ENCODE data around the gene CUL2. TPM values are rescaled to one million over a fixed set of nuclear protein-coding genes. Genes with fewer than 3 reads are reported as not detected.
A peak's percentile ranks its signal among the peaks of the same experiment; 100 is the strongest.

Gene CUL2
- total RNA-seq, 1 experiment from 2014 or later = 68.0 TPM

DNA sequence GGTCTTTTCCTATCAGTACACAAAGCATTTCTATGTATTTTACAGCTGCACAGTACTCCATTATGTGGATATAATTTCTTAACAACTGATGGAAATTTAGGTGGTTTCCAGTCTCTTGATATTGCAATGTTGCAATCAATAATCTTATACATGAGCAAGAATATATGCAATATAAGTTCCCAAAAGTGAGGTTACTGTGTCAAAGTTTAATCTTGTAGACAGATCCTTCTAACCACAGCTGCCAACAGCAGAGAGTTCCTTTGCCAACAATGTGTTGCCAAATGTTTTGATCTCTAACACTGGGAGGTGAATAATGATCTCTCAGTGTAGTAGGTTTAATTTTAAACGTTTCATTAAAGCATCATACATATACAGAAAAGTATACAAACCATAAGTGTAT is 54.5 kb downstream of the CUL2 start:
- Mint-ChIP-seq H3K36me3 (ENCODE audit: insufficient read depth, unreplicated experiment) (peaks cover 23% of the 10 kb centered on the region), H3K9me3 (ENCODE audit: unreplicated experiment) (no peaks in the 10 kb centered on the region), H3K4me3 (ENCODE audit: unreplicated experiment) (no peak overlapping the region), H3K27me3 (ENCODE audit: insufficient read depth, unreplicated experiment) (no peaks in the 10 kb centered on the region), H3K4me1 (ENCODE audit: low read depth, unreplicated experiment) (no peaks in the 10 kb centered on the region), H3K27ac (ENCODE audit: unreplicated experiment) (no peak overlapping the region)
- peaks cover 1% of the 10 kb centered on the region; the same call in 1 of the 2 replicates for H3K36me3 ChIP-seq (ENCODE audit: control insufficient read depth, insufficient read depth, low read length)
- ChIA-PET CTCF (no interaction called here), POLR2A (no interaction called here)
- H3K4me3 ChIP-seq (ENCODE audit: low read depth, low read length) = no peak overlapping the region
- H3K9me3 ChIP-seq = no peaks in the 10 kb centered on the region
- TF ChIP-seq, protein P1, sequence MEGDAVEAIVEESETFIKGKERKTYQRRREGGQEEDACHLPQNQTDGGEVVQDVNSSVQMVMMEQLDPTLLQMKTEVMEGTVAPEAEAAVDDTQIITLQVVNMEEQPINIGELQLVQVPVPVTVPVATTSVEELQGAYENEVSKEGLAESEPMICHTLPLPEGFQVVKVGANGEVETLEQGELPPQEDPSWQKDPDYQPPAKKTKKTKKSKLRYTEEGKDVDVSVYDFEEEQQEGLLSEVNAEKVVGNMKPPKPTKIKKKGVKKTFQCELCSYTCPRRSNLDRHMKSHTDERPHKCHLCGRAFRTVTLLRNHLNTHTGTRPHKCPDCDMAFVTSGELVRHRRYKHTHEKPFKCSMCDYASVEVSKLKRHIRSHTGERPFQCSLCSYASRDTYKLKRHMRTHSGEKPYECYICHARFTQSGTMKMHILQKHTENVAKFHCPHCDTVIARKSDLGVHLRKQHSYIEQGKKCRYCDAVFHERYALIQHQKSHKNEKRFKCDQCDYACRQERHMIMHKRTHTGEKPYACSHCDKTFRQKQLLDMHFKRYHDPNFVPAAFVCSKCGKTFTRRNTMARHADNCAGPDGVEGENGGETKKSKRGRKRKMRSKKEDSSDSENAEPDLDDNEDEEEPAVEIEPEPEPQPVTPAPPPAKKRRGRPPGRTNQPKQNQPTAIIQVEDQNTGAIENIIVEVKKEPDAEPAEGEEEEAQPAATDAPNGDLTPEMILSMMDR (IDR thresholded peaks at IDR 0.05; ENCODE audit: insufficient read depth in 1 of 2, low read depth in 1 of 2, low read length in 1 of 2, severe bottlenecking in 1 of 2, unreplicated experiment in 1 of 2) = no peak
- intact Hi-C loops (cut with micrococcal nuclease; ENCODE audit: unreplicated experiment) = no loop called here
- no TSS peak for BruUV-seq (replicated peaks)
- no peaks in the 10 kb centered on the region for H3K27me3 ChIP-seq (replicated peaks; ENCODE audit: control insufficient read depth, insufficient read depth, low read length)
- H3K4me1 ChIP-seq = no peaks in the 10 kb centered on the region
- no peak for DNase-seq

DNA sequence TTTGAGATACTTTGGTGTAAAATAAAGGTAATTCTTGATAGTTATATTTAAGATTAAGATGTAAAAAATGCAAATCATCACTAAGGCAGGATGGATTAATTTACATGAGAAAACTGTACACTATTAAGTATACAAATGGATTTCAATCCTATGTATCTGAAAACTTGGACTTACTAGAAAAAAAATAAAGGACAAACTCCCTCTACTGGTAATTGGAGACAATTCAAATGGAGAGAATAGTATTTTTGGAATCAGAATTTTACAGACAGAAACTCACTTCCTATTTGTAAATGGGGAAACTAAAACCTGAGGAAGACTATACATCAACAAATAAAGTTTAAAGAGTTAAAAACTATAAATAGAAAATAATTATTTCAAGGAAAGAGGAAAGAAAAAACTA is 62.6 kb downstream of the CUL2 start:
- Mint-ChIP-seq H3K9me3 (ENCODE audit: unreplicated experiment) (no peaks in the 10 kb centered on the region), H3K27ac (ENCODE audit: unreplicated experiment) (no peak overlapping the region), H3K27me3 (ENCODE audit: insufficient read depth, unreplicated experiment) (no peaks in the 10 kb centered on the region), H3K4me3 (ENCODE audit: unreplicated experiment) (no peak overlapping the region), H3K36me3 (ENCODE audit: insufficient read depth, unreplicated experiment) (peaks cover 47% of the 10 kb centered on the region), H3K4me1 (ENCODE audit: low read depth, unreplicated experiment) (no peaks in the 10 kb centered on the region)
- ChIA-PET CTCF (interaction anchor here (4.2 kb wide), 1 partner anchor 33 kb away, joined by 22 read pairs; no protein-coding TSS in a partner anchor), POLR2A (interaction anchor here (0.6 kb wide), 1 partner anchor 20 kb away, joined by 3 read pairs; no protein-coding TSS in a partner anchor)
- BruUV-seq (replicated peaks) = no TSS peak
- TF ChIP-seq, protein P1 (IDR thresholded peaks at IDR 0.05; ENCODE audit: insufficient read depth in 1 of 2, low read depth in 1 of 2, low read length in 1 of 2, severe bottlenecking in 1 of 2, unreplicated experiment in 1 of 2) = peak; percentile 50 to 51
- Histone ChIP-seq H3K27me3 (replicated peaks; ENCODE audit: control insufficient read depth, insufficient read depth, low read length) (no peaks in the 10 kb centered on the region), H3K4me1 (no peaks in the 10 kb centered on the region), H3K36me3 (ENCODE audit: control insufficient read depth, insufficient read depth, low read length) (peaks cover 5% of the 10 kb centered on the region), H3K4me3 (ENCODE audit: low read depth, low read length) (no peak overlapping the region), H3K9me3 (no peaks in the 10 kb centered on the region)
- DNase-seq = no peak
- intact Hi-C loops (cut with micrococcal nuclease; ENCODE audit: unreplicated experiment) = loop anchor here (1.0 to 2.0 kb wide), 2 partner anchors 25 to 33 kb away; no protein-coding TSS in a partner anchor

DNA sequence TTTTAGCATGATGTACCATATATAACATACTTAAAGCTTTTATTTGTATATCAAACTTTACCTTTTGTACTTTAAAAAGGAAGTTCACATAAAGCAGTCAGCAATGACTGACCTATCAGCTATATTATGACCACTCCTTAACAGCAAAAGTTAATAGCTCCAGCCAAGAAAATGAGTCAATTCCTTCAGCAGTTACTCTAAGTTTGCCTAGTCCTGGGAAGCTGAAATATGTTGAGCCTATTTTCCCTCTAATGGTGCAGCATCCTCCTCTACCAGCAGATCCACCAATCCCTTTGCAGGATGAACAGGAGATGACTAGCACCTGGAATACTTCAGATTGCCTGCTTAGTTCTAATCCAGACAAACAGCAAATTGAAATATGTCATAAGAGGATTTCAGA is 64.2 kb downstream of the CUL2 start:
- BruUV-seq (replicated peaks) = no TSS peak
- no peaks in the 10 kb centered on the region for H3K9me3 Mint-ChIP-seq (ENCODE audit: unreplicated experiment)
- intact Hi-C loops (cut with micrococcal nuclease; ENCODE audit: unreplicated experiment) = loop anchor here (2.0 kb wide), 1 partner anchor 23 kb away; no protein-coding TSS in a partner anchor
- Histone ChIP-seq H3K4me3 (ENCODE audit: low read depth, low read length) (no peak overlapping the region), H3K4me1 (no peaks in the 10 kb centered on the region), H3K9me3 (no peaks in the 10 kb centered on the region), H3K36me3 (ENCODE audit: control insufficient read depth, insufficient read depth, low read length) (peaks cover 4% of the 10 kb centered on the region), H3K27me3 (replicated peaks; ENCODE audit: control insufficient read depth, insufficient read depth, low read length) (no peaks in the 10 kb centered on the region)
- ChIA-PET POLR2A (no interaction called here), CTCF (interaction anchor here (4.2 kb wide), 1 partner anchor 31 kb away, joined by 22 read pairs; no protein-coding TSS in a partner anchor)
- no peak for DNase-seq
- no peaks in the 10 kb centered on the region for H3K4me1 Mint-ChIP-seq (ENCODE audit: low read depth, unreplicated experiment)
- H3K36me3 Mint-ChIP-seq (ENCODE audit: insufficient read depth, unreplicated experiment) = peaks cover 56% of the 10 kb centered on the region
- TF ChIP-seq, protein P1 (IDR thresholded peaks at IDR 0.05; ENCODE audit: insufficient read depth in 1 of 2, low read depth in 1 of 2, low read length in 1 of 2, severe bottlenecking in 1 of 2, unreplicated experiment in 1 of 2) = no peak
- no peak overlapping the region for H3K4me3 Mint-ChIP-seq (ENCODE audit: unreplicated experiment)
- no peaks in the 10 kb centered on the region for H3K27me3 Mint-ChIP-seq (ENCODE audit: insufficient read depth, unreplicated experiment)
- no peak overlapping the region for H3K27ac Mint-ChIP-seq (ENCODE audit: unreplicated experiment)

Data from Caco-2 (cell line).